Gastroesophageal sphincter (tissue), 4 donors: ENCODE measurements around the gene CX3CL1. TPM values are rescaled to one million over a fixed set of nuclear protein-coding genes. Genes with fewer than 3 reads are reported as not detected.

ENCODE experiments used
- ATAC-seq: fragments of 150-250 bp; one replicate; pipeline ENCODE4 v1.9.1; 2016; ENCODE audit warnings: mild to moderate bottlenecking, moderate library complexity
- H3K27ac ChIP-seq, 4 donors: fragments of 200-600 bp; sonication (generic) in 3 of 4; 1 replicate in 3 of 4; 2 replicates in 1 of 4; pipeline ENCODE4 v1.5.1; 2016 to 2019
- H3K27me3 ChIP-seq: fragments of 200-600 bp; sonication (generic); one replicate; pipeline ENCODE4 v1.5.1; 2019
- H3K36me3 ChIP-seq, 2 donors: fragments of 200-600 bp; sonication (generic); one replicate each; pipeline ENCODE4 v1.5.1; 2019; ENCODE audit warnings: control low read depth in 1 of 2
- H3K4me1 ChIP-seq, 3 donors: fragments of 200-600 bp; sonication (generic); 1 replicate in 2 of 3; 2 replicates in 1 of 3; pipeline ENCODE4 v1.5.1; 2016 to 2019; ENCODE audit warnings: control low read depth in 2 of 3
- H3K4me3 ChIP-seq, 2 donors: fragments of 200-600 bp; sonication (generic); one replicate each; pipeline ENCODE4 v1.5.1; 2019; ENCODE audit warnings: mild to moderate bottlenecking in 1 of 2, moderate library complexity in 1 of 2
- H3K9me3 ChIP-seq, 3 donors: fragments of 200-600 bp; sonication (generic); one replicate each; pipeline ENCODE4 v1.5.1; 2017 to 2019; ENCODE audit warnings: control low read depth in 2 of 3
- EP300 ChIP-seq: sonication (generic); formaldehyde crosslinking; IDR thresholded peaks from one replicate; pipeline ENCODE4 v1.6.1; 2017; ENCODE audit warnings: antibody characterized with exemption, mild to moderate bottlenecking
- POLR2A ChIP-seq, 2 donors: fragments of 450-650 bp; IDR thresholded peaks; one replicate each; pipeline ENCODE4 v1.6.1; 2017; ENCODE audit warnings: antibody characterized with exemption in 2 of 2, mild to moderate bottlenecking in 2 of 2, moderate library complexity in 1 of 2
- POLR2AphosphoS5 ChIP-seq: sonication (generic); formaldehyde crosslinking; IDR thresholded peaks from one replicate; pipeline ENCODE4 v1.6.1; 2017; ENCODE audit warnings: antibody characterized with exemption
- WGBS, 2 donors: methylation state at CpG; one replicate each; pipeline ENCODE4 v1.1.5; 2018; ENCODE audit warnings: low coverage in 1 of 2; 5-methylcytosine and 5-hydroxymethylcytosine counted together
- total RNA-seq, 4 donors: library from RNA; depleted of rRNA; stranded (reverse); fragments of >200 nt; gene quantifications; one replicate each; pipeline ENCODE4 v1.1.0, GENCODE V29; 2016
- TF ChIP-seq, protein P1 (sequence below), 4 experiments: fragments of 200-600 bp in 2 of 4; fragments of 450-650 bp in 2 of 4; sonication (generic) in 1 of 4; IDR thresholded peaks; one replicate each; pipeline ENCODE4 v1.5.1; 2017 to 2019; ENCODE audit warnings: antibody characterized with exemption in 4 of 4, mild to moderate bottlenecking in 2 of 4, moderate library complexity in 2 of 4

Gene CX3CL1
- 10 to 100 TPM; 18.6 to 45.8 (median 30.5) TPM for total RNA-seq

- H3K9me3 ChIP-seq, result no peaks in the 10 kb centered on the region
- H3K4me1 ChIP-seq, result peaks cover 0 to 65% (median 11%) of the 10 kb centered on the region in 3 donors
- ATAC-seq, result peak; percentile 91
- no peaks in the 10 kb centered on the region for H3K27me3 ChIP-seq
- peak within 1 kb of the TSS; percentile 61 to 73 for H3K4me3 ChIP-seq
- no peaks in the 10 kb centered on the region for H3K36me3 ChIP-seq
- peak within 1 kb of the TSS; percentile 88 to 97 (median 96) for H3K27ac ChIP-seq
- 0% methylated on average over 4 of the region's 23 CpGs; no CpG with 5 or more reads in 1 of the 2 donors for WGBS, 2 donors
- TF ChIP-seq, protein P1, sequence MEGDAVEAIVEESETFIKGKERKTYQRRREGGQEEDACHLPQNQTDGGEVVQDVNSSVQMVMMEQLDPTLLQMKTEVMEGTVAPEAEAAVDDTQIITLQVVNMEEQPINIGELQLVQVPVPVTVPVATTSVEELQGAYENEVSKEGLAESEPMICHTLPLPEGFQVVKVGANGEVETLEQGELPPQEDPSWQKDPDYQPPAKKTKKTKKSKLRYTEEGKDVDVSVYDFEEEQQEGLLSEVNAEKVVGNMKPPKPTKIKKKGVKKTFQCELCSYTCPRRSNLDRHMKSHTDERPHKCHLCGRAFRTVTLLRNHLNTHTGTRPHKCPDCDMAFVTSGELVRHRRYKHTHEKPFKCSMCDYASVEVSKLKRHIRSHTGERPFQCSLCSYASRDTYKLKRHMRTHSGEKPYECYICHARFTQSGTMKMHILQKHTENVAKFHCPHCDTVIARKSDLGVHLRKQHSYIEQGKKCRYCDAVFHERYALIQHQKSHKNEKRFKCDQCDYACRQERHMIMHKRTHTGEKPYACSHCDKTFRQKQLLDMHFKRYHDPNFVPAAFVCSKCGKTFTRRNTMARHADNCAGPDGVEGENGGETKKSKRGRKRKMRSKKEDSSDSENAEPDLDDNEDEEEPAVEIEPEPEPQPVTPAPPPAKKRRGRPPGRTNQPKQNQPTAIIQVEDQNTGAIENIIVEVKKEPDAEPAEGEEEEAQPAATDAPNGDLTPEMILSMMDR (IDR thresholded peaks at IDR 0.05), result peak in 3 of 4 experiments; percentile 21 to 40 (median 30)
- TF ChIP-seq POLR2A (IDR thresholded peaks at IDR 0.05), result peak; percentile 75 to 77
- TF ChIP-seq EP300, result no peak
- peak; percentile 78 for TF ChIP-seq POLR2AphosphoS5
Measured at GRCh38 chr16:57372372-57373116, at the start of gene CX3CL1. CX3CL1 (plus strand) TSS chr16:57372490; CDS start chr16:57372569, 79 bp downstream.

DNA sequence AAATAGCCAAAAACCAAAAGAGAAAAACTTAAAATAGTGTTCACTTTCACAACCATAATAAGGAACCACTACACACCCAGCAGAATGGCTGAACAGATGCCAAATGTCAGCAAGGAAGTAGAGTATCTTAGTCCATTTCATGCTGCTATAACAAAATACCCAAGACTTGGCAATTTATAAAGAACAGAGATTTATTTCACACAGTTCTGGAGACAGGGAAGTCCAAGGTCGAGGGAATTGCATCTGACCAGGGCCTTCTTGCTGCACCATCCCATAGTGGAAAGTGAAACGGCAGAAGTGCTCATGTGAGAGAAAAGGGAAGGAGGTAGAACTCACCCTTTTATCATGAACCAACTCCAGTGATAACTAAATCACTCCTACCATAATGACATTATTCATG is 47.5 kb upstream of the CX3CL1 start:
- Histone ChIP-seq H3K4me1 (no peaks in the 10 kb centered on the region), H3K27ac (no peak overlapping the region), H3K9me3 (no peaks in the 10 kb centered on the region), H3K27me3 (no peaks in the 10 kb centered on the region), H3K36me3 (no peaks in the 10 kb centered on the region), H3K4me3 (no peak overlapping the region)
- TF ChIP-seq POLR2AphosphoS5, result no peak
- TF ChIP-seq POLR2A (IDR thresholded peaks at IDR 0.05), result no peak
- no peak for ATAC-seq
- WGBS, 2 donors, result 67% methylated on average over 2 of the region's 2 CpGs; no CpG with 5 or more reads in 1 of the 2 donors

- H3K36me3 ChIP-seq, result no peaks in the 10 kb centered on the region
- TF ChIP-seq, protein P1 (IDR thresholded peaks at IDR 0.05), result no peak
- no peak for TF ChIP-seq POLR2AphosphoS5
- no peak for TF ChIP-seq EP300
- TF ChIP-seq POLR2A (IDR thresholded peaks at IDR 0.05), result no peak
- no peak overlapping the region for H3K4me3 ChIP-seq
- H3K27me3 ChIP-seq, result no peaks in the 10 kb centered on the region
- H3K4me1 ChIP-seq, result no peaks in the 10 kb centered on the region
- H3K9me3 ChIP-seq, result no peaks in the 10 kb centered on the region
- H3K27ac ChIP-seq, result no peak overlapping the region
- 55% methylated on average over 1 of the region's 1 CpG for WGBS, 2 donors
- ATAC-seq, result no peak
Measured at GRCh38 chr16:57325458-57325857, 46.8 kb upstream of the CX3CL1 start.

DNA sequence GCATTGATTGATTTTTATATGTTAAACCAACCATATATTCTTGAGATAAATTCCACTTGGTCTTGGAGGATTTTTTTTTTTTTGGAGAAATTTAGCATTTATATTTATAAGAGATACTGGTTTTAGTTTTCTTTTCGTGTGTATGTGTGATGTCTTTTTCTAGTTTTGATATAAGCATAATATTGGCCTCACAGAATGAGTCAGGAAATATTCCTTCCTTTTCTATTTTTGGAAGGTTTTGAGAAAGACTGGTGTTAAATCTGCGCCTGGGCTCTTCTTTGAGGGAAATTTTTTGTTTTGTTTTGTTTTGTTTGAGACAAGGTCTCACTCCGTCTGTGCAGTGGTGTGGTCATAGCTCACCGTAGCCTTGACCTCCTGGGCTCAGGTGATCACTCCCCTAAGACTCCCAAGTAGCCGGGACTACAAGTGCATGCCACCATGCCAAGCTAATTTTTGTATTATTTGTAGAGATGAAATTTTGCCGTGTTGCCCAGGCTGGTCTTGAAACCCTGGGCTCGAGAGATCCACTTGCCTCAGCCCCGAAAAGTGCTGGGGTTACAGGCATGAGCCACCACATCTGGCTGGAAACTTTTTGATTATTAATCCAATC is 42.5 kb upstream of the CX3CL1 start:
- ATAC-seq, result no peak
- no peaks in the 10 kb centered on the region for H3K36me3 ChIP-seq
- no peaks in the 10 kb centered on the region for H3K4me1 ChIP-seq
- H3K27ac ChIP-seq, result no peak overlapping the region
- TF ChIP-seq EP300, result no peak
- no peak for TF ChIP-seq POLR2A (IDR thresholded peaks at IDR 0.05)
- no peak for TF ChIP-seq POLR2AphosphoS5
- TF ChIP-seq, protein P1 (IDR thresholded peaks at IDR 0.05), result no peak
- no peak overlapping the region for H3K4me3 ChIP-seq
- no peaks in the 10 kb centered on the region for H3K27me3 ChIP-seq
- WGBS, 2 donors, result 62 to 67% methylated on average over 6 to 8 of the region's 8 CpGs
- H3K9me3 ChIP-seq, result peaks cover 0 to 9% (median 0%) of the 10 kb centered on the region in 3 donors

GRCh38 chr16:57331355-57331754 is 40.9 kb upstream of the CX3CL1 start:
- Histone ChIP-seq H3K27ac (no peak overlapping the region), H3K36me3 (no peaks in the 10 kb centered on the region), H3K9me3 (peaks cover 0 to 9% (median 0%) of the 10 kb centered on the region in 3 donors), H3K27me3 (no peaks in the 10 kb centered on the region), H3K4me3 (no peak overlapping the region), H3K4me1 (no peaks in the 10 kb centered on the region)
- WGBS, 2 donors, result 71 to 81% methylated on average over 1 to 3 of the region's 3 CpGs
- no peak for TF ChIP-seq POLR2AphosphoS5
- ATAC-seq, result no peak
